PFSK-1 (cell line): ENCODE measurements around the gene NOTCH2.

Experiments
- POLR2AphosphoS5 ChIP-seq: IDR thresholded peaks from 2 replicates; pipeline ENCODE4 v1.6.1; 2012; ENCODE audit warnings: low read depth, mild to moderate bottlenecking, control low read depth, low read length, moderate library complexity
- REST ChIP-seq, 2 experiments: IDR thresholded peaks; 2 replicates each; pipeline versions ENCODE4 v1.6.1 to v1.8.0; 2011 to 2012; ENCODE audit warnings: low read depth in 2 of 2, low read length in 2 of 2, control low read depth in 1 of 2, inconsistent platforms in 1 of 2, mild to moderate bottlenecking in 1 of 2, moderate library complexity in 1 of 2; ENCODE audit not compliant: insufficient read depth in 1 of 2
- SIN3A ChIP-seq: IDR thresholded peaks from 2 replicates; pipeline ENCODE4 v1.6.1; 2012; ENCODE audit warnings: mild to moderate bottlenecking, low read length, moderate library complexity, borderline replicate concordance; ENCODE audit not compliant: insufficient read depth
- TAF1 ChIP-seq: IDR thresholded peaks from 2 replicates; pipeline ENCODE4 v1.6.1; 2012; ENCODE audit warnings: low read length, control low read depth, borderline replicate concordance; ENCODE audit not compliant: insufficient read depth

- TF ChIP-seq REST (IDR thresholded peaks at IDR 0.05; ENCODE audit: insufficient read depth in 1 of 2, low read depth in 2 of 2, low read length in 2 of 2), result no peak
- no peak for TF ChIP-seq POLR2AphosphoS5
- TF ChIP-seq TAF1, result no peak
- TF ChIP-seq SIN3A, result no peak
These were observed 203.8 kb downstream of the NOTCH2 start for GRCh38 chr1:119865627-119866026.
